Measurements from ENCODE around the gene RPA1.

GRCh38 chr17:1834380-1835149 is 4.8 kb downstream of the RPA1 start:
- TF ChIP-seq POLR2A (IDR thresholded peaks at IDR 0.05; ENCODE audit: control extremely low read depth in 1 of 2, low read depth in 2 of 2, low read length in 2 of 2) (no peak), ZNF274 (IDR thresholded peaks at IDR 0.05; ENCODE audit: borderline replicate concordance, extremely low read depth, low read length) (no peak), TAF1 (IDR thresholded peaks at IDR 0.05; ENCODE audit: low read depth, low read length) (no peak), EZH2 (IDR thresholded peaks at IDR 0.05; ENCODE audit: low read depth, low read length, severe bottlenecking) (no peak), MAX (IDR thresholded peaks at IDR 0.05) (no peak), USF2 (IDR thresholded peaks at IDR 0.05; ENCODE audit: low read length) (no peak), KDM1A (IDR thresholded peaks at IDR 0.05; ENCODE audit: borderline replicate concordance, low read length) (no peak), RAD21 (IDR thresholded peaks at IDR 0.05 in 1 of 2, conservative IDR thresholded peaks at IDR 0.05 in 1 of 2; ENCODE audit: low read depth in 2 of 2, low read length in 2 of 2) (no peak), GABPA (IDR thresholded peaks at IDR 0.05; ENCODE audit: borderline replicate concordance, insufficient read depth, low read length) (no peak), CREB1 (IDR thresholded peaks at IDR 0.05) (no peak), TCF12 (IDR thresholded peaks at IDR 0.05; ENCODE audit: low read depth, low read length) (no peak), CTCF (IDR thresholded peaks at IDR 0.05; ENCODE audit: control extremely low read depth in 1 of 3, insufficient read depth in 1 of 3, low read depth in 1 of 3, low read length in 3 of 3) (no peak), SP2 (IDR thresholded peaks at IDR 0.05; ENCODE audit: low read length) (no peak), SP1 (IDR thresholded peaks at IDR 0.05; ENCODE audit: low read depth, low read length) (no peak)

Measured in H1 (cell line).